Nephron progenitor cell (in vitro differentiated cells): ENCODE results near the gene TJAP1.

Source experiments
- DNase-seq: peaks from one replicate; pipeline ENCODE4 v3.0.0; 2021
- H3K27ac Mint-ChIP-seq: 2 replicates; pipeline ENCODE4 v1.8.0; 2021; ENCODE audit warnings: mild to moderate bottlenecking, moderate library complexity, mixed read lengths
- H3K27me3 Mint-ChIP-seq: 2 replicates; pipeline ENCODE4 v1.8.0; 2021; ENCODE audit warnings: mild to moderate bottlenecking, low read depth, mixed read lengths; ENCODE audit not compliant: poor library complexity
- H3K36me3 Mint-ChIP-seq: 2 replicates; pipeline ENCODE4 v1.8.0; 2021; ENCODE audit warnings: low read depth, mixed read lengths
- H3K4me1 Mint-ChIP-seq: 2 replicates; pipeline ENCODE4 v1.8.0; 2021; ENCODE audit warnings: mixed read lengths
- H3K4me3 Mint-ChIP-seq: 2 replicates; pipeline ENCODE4 v1.8.0; 2021; ENCODE audit warnings: mild to moderate bottlenecking, moderate library complexity, mixed read lengths
- H3K9me3 Mint-ChIP-seq: 2 replicates; pipeline ENCODE4 v1.8.0; 2021; ENCODE audit warnings: mild to moderate bottlenecking, moderate library complexity, mixed read lengths
- TF ChIP-seq, protein P1 (sequence below): fragments of 200-600 bp; sonication (generic); IDR thresholded peaks from 2 replicates; pipeline ENCODE4 v1.5.0; 2021; ENCODE audit warnings: antibody characterized with exemption

TJAP1 gene

DNA sequence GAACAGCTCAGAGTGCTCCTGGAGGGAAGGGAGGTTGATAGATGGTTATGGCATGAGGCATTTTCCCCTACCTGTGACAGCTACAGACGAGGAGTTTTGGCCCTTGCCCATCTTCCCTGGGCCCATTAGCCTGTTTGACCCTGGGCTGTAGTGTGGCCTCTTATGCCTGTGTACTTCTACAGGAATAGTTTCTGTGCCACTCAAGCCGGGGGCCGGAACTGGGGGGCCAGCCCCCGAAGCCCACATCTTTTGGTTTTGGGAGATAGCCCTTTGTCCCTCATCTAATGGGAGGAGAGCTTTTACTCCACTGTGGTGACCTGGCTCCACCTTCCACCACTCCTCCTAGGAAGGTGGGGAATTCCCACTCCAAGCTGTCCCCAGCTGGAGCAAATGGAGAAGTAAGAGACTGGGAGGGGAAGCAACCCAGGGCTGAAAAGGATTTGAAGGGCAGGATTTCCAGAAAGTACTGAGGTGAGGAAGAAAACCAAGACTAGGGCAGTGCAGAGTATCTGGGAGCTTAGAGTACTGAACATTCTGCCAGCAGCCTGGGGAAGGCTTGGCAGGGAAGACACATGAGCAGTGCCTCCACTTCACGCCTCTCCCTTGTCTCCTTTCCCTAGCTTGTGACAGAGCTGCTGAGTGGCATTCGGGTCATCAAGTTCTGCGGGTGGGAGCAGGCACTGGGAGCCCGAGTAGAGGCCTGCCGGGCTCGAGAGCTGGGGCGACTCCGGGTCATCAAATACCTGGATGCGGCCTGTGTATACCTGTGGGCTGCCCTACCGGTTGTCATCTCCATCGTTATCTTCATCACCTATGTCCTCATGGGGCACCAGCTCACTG is 43.1 kb upstream of the TJAP1 start:
- Mint-ChIP-seq H3K27me3 (peaks cover 3% of the 10 kb centered on the region), H3K9me3 (no peaks in the 10 kb centered on the region), H3K27ac (peak overlapping the region; percentile 82)

DNA sequence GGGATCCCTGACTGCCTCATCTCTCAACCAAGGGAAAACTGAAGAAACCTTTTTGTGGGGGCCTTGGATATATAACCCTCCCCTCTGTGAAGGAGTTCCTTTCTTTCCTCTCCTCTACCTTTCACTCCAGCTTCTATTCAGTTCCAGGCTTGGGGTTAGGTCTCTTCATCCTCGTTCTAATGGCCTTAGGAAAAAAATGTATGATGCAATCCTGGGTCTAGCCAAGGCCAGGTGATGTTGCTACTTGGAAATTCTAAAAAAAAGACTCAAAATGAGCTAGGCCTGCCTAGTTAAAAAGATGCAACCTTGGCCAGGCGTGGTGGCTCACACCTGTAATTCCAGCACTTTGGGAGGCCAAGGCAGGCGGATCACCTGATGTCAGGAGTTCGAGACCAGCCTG is 42.4 kb upstream of the TJAP1 start:
- Mint-ChIP-seq H3K27ac (no peak overlapping the region), H3K9me3 (no peaks in the 10 kb centered on the region), H3K36me3 (peaks cover 12% of the 10 kb centered on the region), H3K4me3 (no peak overlapping the region), H3K27me3 (peaks cover 3% of the 10 kb centered on the region), H3K4me1 (peaks cover 26% of the 10 kb centered on the region)
- TF ChIP-seq, protein P1, sequence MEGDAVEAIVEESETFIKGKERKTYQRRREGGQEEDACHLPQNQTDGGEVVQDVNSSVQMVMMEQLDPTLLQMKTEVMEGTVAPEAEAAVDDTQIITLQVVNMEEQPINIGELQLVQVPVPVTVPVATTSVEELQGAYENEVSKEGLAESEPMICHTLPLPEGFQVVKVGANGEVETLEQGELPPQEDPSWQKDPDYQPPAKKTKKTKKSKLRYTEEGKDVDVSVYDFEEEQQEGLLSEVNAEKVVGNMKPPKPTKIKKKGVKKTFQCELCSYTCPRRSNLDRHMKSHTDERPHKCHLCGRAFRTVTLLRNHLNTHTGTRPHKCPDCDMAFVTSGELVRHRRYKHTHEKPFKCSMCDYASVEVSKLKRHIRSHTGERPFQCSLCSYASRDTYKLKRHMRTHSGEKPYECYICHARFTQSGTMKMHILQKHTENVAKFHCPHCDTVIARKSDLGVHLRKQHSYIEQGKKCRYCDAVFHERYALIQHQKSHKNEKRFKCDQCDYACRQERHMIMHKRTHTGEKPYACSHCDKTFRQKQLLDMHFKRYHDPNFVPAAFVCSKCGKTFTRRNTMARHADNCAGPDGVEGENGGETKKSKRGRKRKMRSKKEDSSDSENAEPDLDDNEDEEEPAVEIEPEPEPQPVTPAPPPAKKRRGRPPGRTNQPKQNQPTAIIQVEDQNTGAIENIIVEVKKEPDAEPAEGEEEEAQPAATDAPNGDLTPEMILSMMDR, result no peak
- no peak for DNase-seq

More for the DNA sequence above, 43.1 kb upstream of the TJAP1 start:
- H3K36me3 Mint-ChIP-seq, result peaks cover 12% of the 10 kb centered on the region
- DNase-seq, result no peak
- H3K4me3 Mint-ChIP-seq, result no peak overlapping the region
- TF ChIP-seq, protein P1, result no peak
- peaks cover 27% of the 10 kb centered on the region for H3K4me1 Mint-ChIP-seq

DNA sequence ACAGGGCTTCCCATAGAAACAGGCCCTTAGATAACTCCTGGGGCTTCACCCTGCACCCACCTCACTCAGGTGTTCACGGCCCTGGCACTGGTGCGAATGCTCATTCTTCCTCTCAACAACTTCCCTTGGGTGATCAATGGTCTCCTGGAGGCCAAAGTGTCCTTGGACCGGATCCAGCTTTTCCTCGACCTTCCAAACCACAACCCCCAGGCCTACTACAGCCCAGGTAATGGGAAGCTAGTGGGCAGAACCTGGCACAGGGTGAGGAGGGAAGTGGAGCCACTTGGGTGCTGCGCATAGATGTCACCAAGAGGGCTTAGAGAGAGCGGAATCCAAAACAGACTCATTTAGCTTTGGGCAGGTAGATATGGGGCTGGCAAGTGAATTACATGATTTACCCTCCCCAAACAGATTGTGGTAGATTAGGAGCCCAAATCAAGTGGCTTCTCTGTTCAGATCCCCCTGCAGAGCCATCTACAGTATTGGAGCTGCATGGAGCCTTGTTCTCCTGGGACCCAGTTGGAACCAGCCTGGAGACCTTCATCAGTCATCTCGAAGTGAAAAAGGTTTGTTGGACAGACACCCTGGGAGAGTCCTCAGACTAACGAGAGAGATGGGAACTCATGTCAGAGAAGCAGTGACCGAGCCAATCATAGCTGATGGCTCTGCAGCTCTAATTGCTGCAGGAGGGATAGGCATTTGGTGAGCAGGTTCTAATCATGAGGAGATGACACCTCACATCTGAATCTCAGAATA is 41.5 kb upstream of the TJAP1 start:
- peaks cover 26% of the 10 kb centered on the region for H3K4me1 Mint-ChIP-seq
- H3K9me3 Mint-ChIP-seq, result no peaks in the 10 kb centered on the region
- peaks cover 3% of the 10 kb centered on the region for H3K27me3 Mint-ChIP-seq
- peak overlapping the region; percentile 98 for H3K27ac Mint-ChIP-seq
- no peak overlapping the region for H3K4me3 Mint-ChIP-seq
- no peak for DNase-seq
- H3K36me3 Mint-ChIP-seq, result peaks cover 12% of the 10 kb centered on the region
- TF ChIP-seq, protein P1, result no peak

DNA sequence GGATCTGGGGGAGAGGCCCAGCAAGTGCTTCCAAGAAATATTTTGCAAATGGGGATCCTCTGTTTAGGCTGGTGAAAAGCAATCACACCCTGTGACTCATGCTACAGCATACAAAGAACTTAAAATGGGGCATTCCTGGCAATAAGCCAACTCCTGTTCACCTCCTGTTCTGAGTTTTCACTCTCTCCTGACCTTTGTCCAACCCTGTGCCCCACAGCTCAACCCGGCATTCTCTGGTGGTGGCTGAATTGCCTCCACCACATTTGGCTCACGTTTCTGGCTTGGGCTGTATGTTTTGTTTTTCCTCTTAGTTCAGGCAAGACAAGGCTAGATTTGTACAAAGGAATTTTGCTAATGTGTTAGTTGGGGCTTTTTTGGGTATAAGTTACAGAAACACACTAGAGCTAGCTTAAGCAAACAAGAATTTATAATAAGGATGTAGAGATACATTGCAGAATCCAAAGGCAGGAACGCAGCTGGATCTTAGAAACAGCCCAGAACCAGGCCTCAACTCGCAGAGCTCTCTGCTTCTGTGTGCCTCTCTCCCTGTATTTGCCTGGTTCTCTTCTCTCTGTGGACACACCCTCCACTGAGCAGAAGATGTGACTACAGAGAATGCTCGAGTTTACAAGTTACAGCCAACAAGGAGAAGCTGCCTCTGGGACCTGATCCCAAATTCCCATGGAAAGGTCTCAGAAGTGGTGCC is 40.6 kb upstream of the TJAP1 start:
- DNase-seq, result no peak
- H3K27me3 Mint-ChIP-seq, result peaks cover 3% of the 10 kb centered on the region
- H3K36me3 Mint-ChIP-seq, result peaks cover 10% of the 10 kb centered on the region
- H3K4me3 Mint-ChIP-seq, result peak overlapping the region; percentile 23
- H3K9me3 Mint-ChIP-seq, result no peaks in the 10 kb centered on the region
- TF ChIP-seq, protein P1, result no peak
- H3K4me1 Mint-ChIP-seq, result peaks cover 26% of the 10 kb centered on the region
- peak overlapping the region; percentile 98 for H3K27ac Mint-ChIP-seq

DNA sequence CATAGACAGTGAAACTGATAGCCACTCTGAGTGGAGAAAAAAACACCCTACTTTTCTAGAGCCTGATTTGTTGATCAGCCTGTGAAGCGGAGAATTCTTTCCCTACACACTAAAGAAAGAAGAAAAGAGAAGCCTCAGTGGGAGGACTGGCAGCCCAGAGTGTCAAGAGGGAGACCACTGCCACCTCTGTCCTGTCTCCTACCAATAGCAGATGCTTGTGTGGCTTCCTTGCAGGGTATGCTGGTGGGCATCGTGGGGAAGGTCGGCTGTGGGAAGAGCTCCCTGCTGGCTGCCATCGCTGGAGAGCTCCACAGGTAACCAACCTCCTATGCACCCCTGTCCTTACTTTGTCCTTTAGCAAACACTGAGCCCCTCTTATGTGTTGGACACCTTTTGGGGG is 39.7 kb upstream of the TJAP1 start:
- no peak overlapping the region for H3K4me3 Mint-ChIP-seq
- DNase-seq, result no peak
- H3K4me1 Mint-ChIP-seq, result peaks cover 26% of the 10 kb centered on the region
- peak overlapping the region; percentile 98 for H3K27ac Mint-ChIP-seq
- TF ChIP-seq, protein P1, result no peak
- peaks cover 5% of the 10 kb centered on the region for H3K36me3 Mint-ChIP-seq
- H3K27me3 Mint-ChIP-seq, result peaks cover 3% of the 10 kb centered on the region
- H3K9me3 Mint-ChIP-seq, result no peaks in the 10 kb centered on the region
